Erythroblast (primary cell): ENCODE measurements around the gene KCTD11.

Source experiments
- DNase-seq, 2 experiments: peaks; one replicate each; lab custom pipeline; 2025; lab: John Stamatoyannopoulos, UW
- GATA1 ChIP-seq: IDR thresholded peaks from 2 replicates; pipeline ENCODE4 v1.6.1; 2011; ENCODE audit warnings: low read depth, mild to moderate bottlenecking, control low read depth, low read length, moderate library complexity
- POLR2A ChIP-seq: IDR thresholded peaks from 2 replicates; pipeline ENCODE4 v1.6.1; 2011; ENCODE audit warnings: mild to moderate bottlenecking, low read length

The KCTD11 gene

GRCh38 chr17:7384489-7385081 is 32.6 kb downstream of the KCTD11 start:
- DNase-seq = no peak

GRCh38 chr17:7388856-7389255 is 36.9 kb downstream of the KCTD11 start:
- TF ChIP-seq GATA1 (no peak), POLR2A (no peak)
- no peak for DNase-seq

More at GRCh38 chr17:7384489-7385081, 32.6 kb downstream of the KCTD11 start:
- TF ChIP-seq GATA1 (no peak), POLR2A (no peak)

- DNase-seq = no peak
- no peak for TF ChIP-seq POLR2A
- TF ChIP-seq GATA1 = no peak
Measured at GRCh38 chr17:7389924-7390910, 38.3 kb downstream of the KCTD11 start.

- DNase-seq = no peak
- no peak for TF ChIP-seq GATA1
- no peak for TF ChIP-seq POLR2A
Measured at GRCh38 chr17:7391307-7391706, 39.3 kb downstream of the KCTD11 start.

- TF ChIP-seq POLR2A = no peak
- no peak for TF ChIP-seq GATA1
Measured at GRCh38 chr17:7392696-7393612, 41.0 kb downstream of the KCTD11 start.

GRCh38 chr17:7393613-7394451 is 41.9 kb downstream of the KCTD11 start:
- DNase-seq = peak in 1 of 2 experiments; percentile 64
- TF ChIP-seq POLR2A (no peak), GATA1 (no peak)

More at GRCh38 chr17:7392696-7393612, 41.0 kb downstream of the KCTD11 start:
- DNase-seq = no peak

- peak; percentile 83 to 90 for DNase-seq
- TF ChIP-seq GATA1 (no peak), POLR2A (peak; percentile 88)
Measured at GRCh38 chr17:7394452-7395191, 42.7 kb downstream of the KCTD11 start, which contains the start of gene PLSCR3. PLSCR3 (minus strand) TSS chr17:7394525; CDS start chr17:7394110, 415 bp downstream.

- DNase-seq = no peak
- TF ChIP-seq POLR2A = no peak
- TF ChIP-seq GATA1 = no peak
Measured at GRCh38 chr17:7396147-7396546, 44.2 kb downstream of the KCTD11 start.

- no peak for DNase-seq
- TF ChIP-seq GATA1 (no peak), POLR2A (no peak)
Measured at GRCh38 chr17:7398612-7399011, 46.6 kb downstream of the KCTD11 start.

GRCh38 chr17:7403043-7403726 is 51.2 kb downstream of the KCTD11 start:
- TF ChIP-seq POLR2A = no peak
- no peak for TF ChIP-seq GATA1
- DNase-seq = peak; percentile 54 to 73

GRCh38 chr17:7403727-7403976 is 51.7 kb downstream of the KCTD11 start:
- DNase-seq = no peak
- no peak for TF ChIP-seq GATA1
- no peak for TF ChIP-seq POLR2A
